Esophagus squamous epithelium (tissue), 4 donors: ENCODE results near the gene PLA2G15.

Experiments used
- POLR2A ChIP-seq, 4 donors: fragments of 450-650 bp; IDR thresholded peaks; one replicate each; pipeline ENCODE4 v1.6.1; 2017; ENCODE audit warnings: antibody characterized with exemption in 4 of 4, mild to moderate bottlenecking in 4 of 4, moderate library complexity in 3 of 4
- TF ChIP-seq, protein P1 (sequence below), 6 experiments: fragments of 450-650 bp in 4 of 6; fragments of 200-600 bp in 2 of 6; sonication (generic) in 2 of 6; IDR thresholded peaks; one replicate each; pipeline ENCODE4 v1.5.1; 2016 to 2019; ENCODE audit warnings: antibody characterized with exemption in 6 of 6, mild to moderate bottlenecking in 4 of 6, moderate library complexity in 4 of 6

- TF ChIP-seq POLR2A (IDR thresholded peaks at IDR 0.05): no peak
- TF ChIP-seq, protein P1, sequence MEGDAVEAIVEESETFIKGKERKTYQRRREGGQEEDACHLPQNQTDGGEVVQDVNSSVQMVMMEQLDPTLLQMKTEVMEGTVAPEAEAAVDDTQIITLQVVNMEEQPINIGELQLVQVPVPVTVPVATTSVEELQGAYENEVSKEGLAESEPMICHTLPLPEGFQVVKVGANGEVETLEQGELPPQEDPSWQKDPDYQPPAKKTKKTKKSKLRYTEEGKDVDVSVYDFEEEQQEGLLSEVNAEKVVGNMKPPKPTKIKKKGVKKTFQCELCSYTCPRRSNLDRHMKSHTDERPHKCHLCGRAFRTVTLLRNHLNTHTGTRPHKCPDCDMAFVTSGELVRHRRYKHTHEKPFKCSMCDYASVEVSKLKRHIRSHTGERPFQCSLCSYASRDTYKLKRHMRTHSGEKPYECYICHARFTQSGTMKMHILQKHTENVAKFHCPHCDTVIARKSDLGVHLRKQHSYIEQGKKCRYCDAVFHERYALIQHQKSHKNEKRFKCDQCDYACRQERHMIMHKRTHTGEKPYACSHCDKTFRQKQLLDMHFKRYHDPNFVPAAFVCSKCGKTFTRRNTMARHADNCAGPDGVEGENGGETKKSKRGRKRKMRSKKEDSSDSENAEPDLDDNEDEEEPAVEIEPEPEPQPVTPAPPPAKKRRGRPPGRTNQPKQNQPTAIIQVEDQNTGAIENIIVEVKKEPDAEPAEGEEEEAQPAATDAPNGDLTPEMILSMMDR (IDR thresholded peaks at IDR 0.05): no peak
Measured at GRCh38 chr16:68282064-68282452, 36.9 kb downstream of the PLA2G15 start.
